GM12874 (cell line): ENCODE results near the gene GFM2.

Experiments
- CTCF ChIP-seq: IDR thresholded peaks from 2 replicates; pipeline ENCODE4 v1.5.1; 2011; ENCODE audit warnings: low read depth, mild to moderate bottlenecking, control low read depth, low read length, moderate library complexity; ENCODE audit not compliant: insufficient read depth

GFM2 gene, protein sequence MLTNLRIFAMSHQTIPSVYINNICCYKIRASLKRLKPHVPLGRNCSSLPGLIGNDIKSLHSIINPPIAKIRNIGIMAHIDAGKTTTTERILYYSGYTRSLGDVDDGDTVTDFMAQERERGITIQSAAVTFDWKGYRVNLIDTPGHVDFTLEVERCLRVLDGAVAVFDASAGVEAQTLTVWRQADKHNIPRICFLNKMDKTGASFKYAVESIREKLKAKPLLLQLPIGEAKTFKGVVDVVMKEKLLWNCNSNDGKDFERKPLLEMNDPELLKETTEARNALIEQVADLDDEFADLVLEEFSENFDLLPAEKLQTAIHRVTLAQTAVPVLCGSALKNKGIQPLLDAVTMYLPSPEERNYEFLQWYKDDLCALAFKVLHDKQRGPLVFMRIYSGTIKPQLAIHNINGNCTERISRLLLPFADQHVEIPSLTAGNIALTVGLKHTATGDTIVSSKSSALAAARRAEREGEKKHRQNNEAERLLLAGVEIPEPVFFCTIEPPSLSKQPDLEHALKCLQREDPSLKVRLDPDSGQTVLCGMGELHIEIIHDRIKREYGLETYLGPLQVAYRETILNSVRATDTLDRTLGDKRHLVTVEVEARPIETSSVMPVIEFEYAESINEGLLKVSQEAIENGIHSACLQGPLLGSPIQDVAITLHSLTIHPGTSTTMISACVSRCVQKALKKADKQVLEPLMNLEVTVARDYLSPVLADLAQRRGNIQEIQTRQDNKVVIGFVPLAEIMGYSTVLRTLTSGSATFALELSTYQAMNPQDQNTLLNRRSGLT

GRCh38 chr5:74766849-74767578 is at the start of gene GFM2, which contains the start of gene NSA2:
TSS of gene GFM2 (minus strand) at chr5:74767117. CDS start at chr5:74763742, 3,375 bp downstream.
TSS of gene NSA2 (plus strand) at chr5:74767249. CDS start at chr5:74767361, 112 bp downstream.
- TF ChIP-seq CTCF: no peak

DNA sequence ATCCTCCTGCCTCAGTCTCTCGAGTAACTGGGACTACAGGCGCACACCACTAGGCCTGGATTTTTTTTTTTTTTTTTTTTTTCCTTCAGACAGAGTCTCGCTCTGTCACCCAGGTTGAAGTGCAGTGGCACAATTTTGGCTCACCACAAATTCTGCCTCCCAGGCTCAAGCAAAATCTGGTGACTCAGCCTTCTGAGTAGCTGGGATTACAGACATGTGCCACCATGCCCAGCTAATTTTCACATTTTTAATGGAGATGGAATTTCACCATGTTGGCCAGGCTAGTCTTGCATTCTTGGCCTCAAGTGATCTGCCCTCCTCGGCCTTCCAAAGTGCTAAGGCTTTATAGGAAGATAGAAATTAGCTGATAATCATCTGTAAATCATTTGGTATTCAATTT is 44.0 kb upstream of the GFM2 start:
- TF ChIP-seq CTCF: no peak

- TF ChIP-seq CTCF: no peak
Measured at GRCh38 chr5:74801941-74802340, 35.0 kb upstream of the GFM2 start.

GRCh38 chr5:74801197-74801596 is 34.3 kb upstream of the GFM2 start:
- TF ChIP-seq CTCF: no peak

GRCh38 chr5:74798977-74799911 is 32.3 kb upstream of the GFM2 start:
- no peak for TF ChIP-seq CTCF

- no peak for TF ChIP-seq CTCF
Measured at GRCh38 chr5:74787424-74787823, 20.5 kb upstream of the GFM2 start.
